GM19372 (cell line): ENCODE measurements around the gene ARF4.
A peak's percentile ranks its signal among the peaks of the same experiment; 100 is the strongest.
"Not testable (repeated sequence)": the region's sequence is repeated elsewhere in the genome, so short reads cannot be mapped to it uniquely, and the experiment has no call there.

ENCODE experiments used
- ATAC-seq: cut with Tn5 transposase; IDR thresholded peaks from one replicate; pipeline ENCODE4 v1.9.1; 2021; ENCODE audit warnings: mild to moderate bottlenecking, low read depth, moderate library complexity; ENCODE audit not compliant: unreplicated experiment

ARF4 gene

GRCh38 chr3:57597127-57597923 lies at the start of gene ARF4:
Gene ARF4 (minus strand): TSS chr3:57597344. CDS start chr3:57597140, 204 bp downstream.
- peak; percentile 91 for ATAC-seq

GRCh38 chr3:57646723-57647122 lies 49.6 kb upstream of the ARF4 start:
- no peak for ATAC-seq

GRCh38 chr3:57644740-57645139 lies 47.6 kb upstream of the ARF4 start:
- ATAC-seq: no peak

DNA sequence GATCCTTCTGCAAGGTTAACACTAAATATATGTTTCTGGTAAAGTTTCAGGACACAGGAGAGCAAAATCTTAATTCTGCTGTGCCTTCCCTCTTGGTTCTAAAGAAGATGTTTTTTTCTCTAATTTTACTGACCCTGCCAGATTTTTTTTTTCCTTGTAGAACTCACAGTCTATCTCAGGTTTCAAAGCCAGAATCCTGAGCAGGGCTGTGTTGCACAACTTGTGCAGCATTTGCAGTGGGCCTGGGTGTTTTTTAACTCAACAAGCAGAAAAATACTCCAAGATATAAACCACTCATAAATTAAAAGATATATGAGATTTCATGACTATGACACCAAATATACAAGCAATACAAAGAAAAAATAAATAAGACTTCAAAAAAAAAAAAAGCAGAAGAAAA lies 40.2 kb upstream of the ARF4 start:
- ATAC-seq: no peak

- ATAC-seq: not testable (repeated sequence)
These were observed 37.1 kb upstream of the ARF4 start for GRCh38 chr3:57634259-57634658.

DNA sequence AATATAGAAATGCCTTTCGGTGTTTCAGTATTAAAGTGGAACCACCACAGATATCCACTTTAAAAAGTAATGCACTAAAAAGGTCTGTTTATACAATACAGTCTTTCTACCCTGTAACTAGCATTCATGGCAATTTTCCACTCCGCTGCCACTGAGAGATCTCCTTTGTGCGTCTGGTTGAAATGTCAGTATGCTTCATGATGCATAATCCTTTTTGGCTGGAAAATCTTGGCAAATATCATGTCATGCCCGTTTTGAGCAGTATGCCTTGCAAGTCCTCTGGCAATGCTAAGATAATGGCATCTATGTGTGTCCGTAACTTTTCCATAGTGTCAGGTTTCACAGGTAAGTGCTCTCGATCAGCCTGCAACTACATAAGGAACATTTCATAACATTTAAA lies 30.8 kb upstream of the ARF4 start:
- ATAC-seq: no peak

DNA sequence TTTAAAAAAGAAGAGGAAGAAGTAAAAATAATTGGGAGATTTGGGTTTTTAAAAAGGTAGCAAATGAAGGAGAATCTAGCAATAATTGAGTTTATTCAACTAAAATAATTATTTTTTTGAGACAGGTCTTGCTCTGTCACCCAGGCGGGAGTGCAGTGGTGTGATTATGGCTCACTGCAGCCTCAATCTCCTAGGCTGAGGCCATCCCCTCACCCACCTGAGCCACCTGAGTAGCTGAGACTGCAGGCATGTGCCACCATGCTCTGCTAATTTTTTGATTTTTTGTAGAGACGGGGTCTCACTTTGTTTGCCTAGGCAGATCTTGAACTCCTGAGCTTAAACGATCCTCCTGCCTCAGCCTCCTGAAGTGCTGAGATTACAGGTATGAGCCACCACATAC lies 27.7 kb upstream of the ARF4 start:
- ATAC-seq: no peak

DNA sequence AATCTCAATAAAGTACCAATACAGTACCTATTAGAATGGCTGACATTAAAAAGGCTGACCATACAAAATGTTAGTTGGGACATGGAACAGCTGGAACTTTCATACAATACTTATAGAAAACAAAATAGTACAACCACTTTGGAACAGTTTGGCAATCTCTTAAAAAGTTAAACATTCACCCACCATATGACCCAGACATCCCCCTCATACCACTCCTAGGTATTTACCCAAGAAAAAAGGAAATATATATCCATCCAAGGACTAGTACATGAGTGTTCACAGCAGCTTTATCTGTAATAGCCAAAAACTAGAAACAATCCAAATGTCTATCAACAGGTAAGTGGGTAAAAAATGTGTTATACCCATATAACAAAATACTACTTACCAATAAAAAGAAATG lies 25.2 kb upstream of the ARF4 start:
- no peak for ATAC-seq

DNA sequence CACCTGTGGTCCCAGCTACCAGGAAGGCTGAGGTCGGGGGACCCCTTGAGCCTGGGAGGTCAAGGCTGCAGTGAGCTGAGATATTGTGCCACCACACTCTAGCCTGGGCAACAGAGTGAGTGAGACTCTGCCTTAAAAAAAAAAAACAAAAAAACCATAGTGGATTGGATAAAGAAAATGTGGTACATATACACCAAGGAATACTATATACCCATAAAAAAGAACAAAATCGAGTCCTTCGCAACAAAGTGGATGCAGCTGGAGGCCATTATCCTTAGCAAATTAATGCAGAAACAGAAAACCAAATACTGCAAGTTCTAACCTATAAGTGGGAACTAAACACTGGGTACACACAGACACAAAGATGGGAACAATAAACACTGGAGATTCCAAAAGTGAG lies 20.6 kb upstream of the ARF4 start:
- ATAC-seq: no peak

DNA sequence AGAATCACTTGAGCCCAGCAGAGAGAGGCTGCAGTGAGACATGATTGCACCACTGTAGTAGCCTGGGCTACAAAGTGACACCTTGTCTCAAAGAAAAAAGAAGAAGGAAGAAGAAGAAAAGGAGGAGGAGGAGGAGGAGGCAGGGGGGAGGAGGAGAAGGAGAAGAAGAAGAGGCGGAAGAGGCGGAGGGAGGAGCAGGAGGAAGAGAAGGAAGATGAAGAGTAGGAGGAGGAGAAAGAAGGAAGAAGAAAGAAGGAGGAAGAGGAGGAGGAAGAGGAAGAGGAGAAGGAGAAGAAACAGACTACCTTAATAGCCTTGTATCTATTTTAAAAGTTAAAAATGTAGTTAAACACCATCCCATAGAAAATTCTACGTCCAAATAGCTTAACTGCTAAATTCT lies 19.1 kb upstream of the ARF4 start:
- no peak for ATAC-seq

DNA sequence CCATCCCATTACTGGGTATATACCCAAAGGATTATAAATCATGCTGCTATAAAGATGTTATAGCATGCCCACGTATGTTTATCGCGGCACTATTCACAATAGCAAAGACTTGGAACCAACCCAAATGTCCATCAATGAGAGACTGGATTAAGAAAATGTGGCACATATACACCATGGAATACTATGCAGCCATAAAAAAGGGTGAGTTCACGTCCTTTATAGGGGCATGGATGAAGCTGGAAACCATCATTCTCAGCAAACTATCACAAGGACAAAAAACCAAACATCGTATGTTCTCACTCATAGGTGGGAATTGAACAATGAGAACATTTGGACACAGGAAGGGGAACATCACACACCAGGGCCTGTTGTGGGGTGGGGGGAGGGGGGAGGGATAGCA lies 14.7 kb upstream of the ARF4 start:
- not testable (repeated sequence) for ATAC-seq

GRCh38 chr3:57605683-57606082 lies 8.5 kb upstream of the ARF4 start:
- no peak for ATAC-seq

DNA sequence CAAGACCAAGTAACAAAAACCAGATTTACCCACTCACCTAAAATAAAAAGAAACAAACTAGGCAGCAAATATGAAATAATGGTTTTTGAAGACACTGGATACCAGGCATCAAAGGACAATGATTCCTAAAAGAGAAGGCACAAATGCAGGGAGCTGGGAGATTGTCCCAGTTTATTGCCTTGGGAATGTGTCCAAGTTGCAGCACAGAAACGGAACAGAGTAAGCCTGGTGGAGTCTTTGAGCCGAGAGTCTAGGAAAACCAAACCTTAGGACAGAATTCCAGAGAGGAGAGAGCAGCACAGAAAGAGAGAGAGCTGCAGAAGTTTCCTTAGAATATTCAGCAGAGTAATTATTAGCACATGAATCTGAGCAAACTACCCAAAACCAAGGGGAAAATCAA lies 7.8 kb upstream of the ARF4 start:
- no peak for ATAC-seq

- ATAC-seq: no peak
These were observed 3.1 kb upstream of the ARF4 start for GRCh38 chr3:57600195-57600594.

DNA sequence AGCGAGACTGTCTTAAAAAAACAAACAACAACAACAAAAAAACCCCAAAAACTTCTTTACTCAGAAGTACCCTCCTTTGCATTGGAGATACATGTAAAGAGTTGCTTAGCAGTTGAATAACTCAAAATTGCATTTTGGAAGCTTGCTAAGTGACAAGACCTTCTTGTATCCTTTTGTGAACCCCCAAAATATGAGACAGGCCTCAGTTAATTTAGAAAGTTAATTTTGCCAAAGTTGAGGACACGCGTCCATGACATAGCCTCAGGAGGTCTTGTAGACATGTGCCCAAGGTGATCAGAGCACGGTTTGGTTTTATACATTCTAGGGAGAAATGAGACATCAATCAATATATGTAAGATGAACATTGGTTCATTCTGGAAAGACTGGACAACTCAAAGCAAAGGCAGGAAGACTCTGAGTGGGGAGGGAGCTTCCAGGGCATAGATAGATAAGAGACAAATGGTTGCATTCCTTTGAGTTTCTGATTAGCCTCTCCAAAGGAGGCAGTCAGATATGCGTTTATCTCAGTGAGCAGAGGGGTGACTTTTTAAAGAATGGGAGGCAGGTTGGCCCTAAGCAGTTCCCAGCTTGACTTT lies 1.7 kb upstream of the ARF4 start:
- ATAC-seq: no peak

- ATAC-seq: no peak
These were observed 533 bp downstream of the ARF4 start for GRCh38 chr3:57596495-57597126.

DNA sequence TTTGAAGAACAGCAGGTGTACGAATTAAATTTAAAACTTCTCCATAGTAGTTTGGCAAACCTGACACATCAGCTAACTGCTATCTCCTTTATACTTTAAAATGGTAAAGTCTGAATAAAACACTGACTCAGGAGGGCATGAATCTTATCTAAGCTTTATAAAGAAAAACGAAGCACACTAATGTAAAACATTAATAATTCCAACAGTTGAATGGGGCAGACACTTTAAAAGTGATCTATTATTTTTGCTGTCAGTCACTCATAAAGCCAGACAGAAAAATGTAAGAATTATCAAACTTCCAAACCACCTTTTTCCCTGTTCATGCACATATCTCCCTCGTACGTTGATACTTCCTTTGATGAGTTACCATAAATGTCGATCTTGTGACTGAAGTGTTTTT lies 2.6 kb downstream of the ARF4 start:
- ATAC-seq: no peak

DNA sequence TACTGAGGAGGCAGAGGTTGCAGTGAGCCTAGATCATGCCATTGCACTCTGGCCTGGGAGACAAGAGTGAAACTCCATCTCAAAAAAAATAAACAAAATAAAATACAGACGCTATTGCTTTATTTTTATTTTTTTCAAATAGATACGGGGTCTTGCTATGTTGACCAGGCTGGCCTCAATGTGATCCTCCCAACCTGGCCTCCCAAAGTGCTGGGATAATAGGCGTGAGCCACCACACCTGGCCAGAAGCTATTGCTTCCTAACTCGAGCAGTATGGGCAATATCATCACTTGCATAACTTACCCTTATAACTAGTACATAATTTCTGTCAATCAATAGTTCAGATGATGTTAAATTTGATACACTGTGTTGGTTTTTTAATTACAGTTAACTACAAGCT lies 3.0 kb downstream of the ARF4 start:
- no peak for ATAC-seq

GRCh38 chr3:57592306-57592705 lies 4.8 kb downstream of the ARF4 start:
- no peak for ATAC-seq

DNA sequence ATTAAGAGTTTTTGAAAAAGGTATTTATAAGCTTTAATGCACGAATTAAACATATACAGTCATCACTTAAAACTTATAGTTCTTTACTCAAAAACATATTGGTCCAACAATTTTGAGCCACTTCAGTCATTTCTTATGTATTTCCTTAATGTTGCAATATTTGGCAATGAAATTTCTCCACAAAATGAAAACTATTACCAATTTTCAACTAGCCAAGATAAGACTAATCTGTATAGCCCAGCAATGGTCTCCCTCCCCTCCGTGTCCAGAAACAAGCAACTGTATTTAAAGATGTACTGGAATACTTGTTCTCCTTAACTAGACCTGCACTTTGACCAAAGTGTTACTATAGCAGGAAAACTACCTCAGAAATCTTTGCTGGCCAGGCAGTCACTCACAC lies 9.2 kb downstream of the ARF4 start:
- no peak for ATAC-seq

DNA sequence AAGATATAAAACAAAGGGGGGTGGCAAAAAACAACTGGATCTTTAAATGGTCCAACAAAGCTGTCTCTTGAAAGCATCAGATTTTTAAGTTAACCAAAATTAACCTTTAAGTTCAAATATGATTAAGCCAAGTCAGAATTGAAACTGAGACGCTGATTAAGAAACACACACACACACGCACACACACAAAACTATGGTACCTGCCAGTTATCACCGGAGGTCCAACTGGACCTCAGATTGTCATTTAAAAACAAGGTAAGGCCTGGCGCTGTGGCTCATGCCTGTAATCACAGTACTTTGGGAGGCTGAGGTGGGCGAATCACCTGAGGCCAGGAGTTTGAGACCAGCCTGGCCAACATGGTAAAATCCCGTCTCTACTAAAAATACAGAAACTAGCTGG lies 10.4 kb downstream of the ARF4 start:
- no peak for ATAC-seq

DNA sequence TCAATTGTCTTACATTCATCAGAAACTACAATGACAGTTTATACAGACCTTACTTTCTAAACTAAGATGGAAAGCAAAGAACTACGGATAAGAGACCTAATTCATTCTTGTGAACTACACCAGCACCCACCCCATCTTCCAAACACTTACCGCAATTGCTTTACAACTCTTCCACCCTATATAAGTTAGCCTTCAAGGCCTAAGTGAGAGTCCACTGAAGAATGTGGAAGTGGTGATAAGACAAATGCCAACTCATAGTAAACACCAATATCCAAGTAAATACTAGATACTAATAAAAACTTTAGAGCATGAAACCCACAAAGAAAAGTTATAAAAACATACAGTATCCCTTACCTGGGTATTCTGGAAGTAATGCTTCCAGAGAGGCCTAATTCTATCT lies 13.6 kb downstream of the ARF4 start:
- no peak for ATAC-seq
